WTC11 (cell line): ENCODE data around the gene NDUFB8. TPM values are rescaled to one million over a fixed set of nuclear protein-coding genes. Genes with fewer than 3 reads are reported as not detected.

Source experiments
- ATAC-seq: fragments of 200-7000 bp; cut with Tn5 transposase; 2 replicates; pipeline ENCODE4 v1.10.0; 2021; ENCODE audit warnings: mild to moderate bottlenecking, moderate library complexity
- CTCF ChIA-PET: fragments of 300-600 bp; sonication (Branson Sonifier 250); formaldehyde crosslinking; loops from one replicate; lab custom pipeline; 2021; ENCODE audit warnings: antibody characterized with exemption; lab: Charles Lee
- POLR2A ChIA-PET: fragments of 350-600 bp; sonication (Branson Sonifier 250); formaldehyde crosslinking; loops from one replicate; lab custom pipeline; 2021; ENCODE audit warnings: antibody characterized with exemption; lab: Charles Lee
- DNase-seq: peaks from one replicate; pipeline ENCODE4 v3.0.0; 2021; ENCODE audit warnings: low spot score
- H3K27ac Mint-ChIP-seq: 2 replicates; pipeline ENCODE4 v1.8.0; 2021; ENCODE audit warnings: mixed read lengths
- H3K27me3 Mint-ChIP-seq: 2 replicates; pipeline ENCODE4 v1.8.0; 2021; ENCODE audit warnings: low read depth, mild to moderate bottlenecking, moderate library complexity, mixed read lengths
- H3K36me3 Mint-ChIP-seq: 2 replicates; pipeline ENCODE4 v1.8.0; 2021; ENCODE audit warnings: mixed read lengths
- H3K4me1 Mint-ChIP-seq: 2 replicates; pipeline ENCODE4 v1.8.0; 2022; ENCODE audit warnings: mixed read lengths
- H3K4me3 Mint-ChIP-seq: 2 replicates; pipeline ENCODE4 v1.8.0; 2021; ENCODE audit warnings: mild to moderate bottlenecking, moderate library complexity, mixed read lengths
- H3K9me3 Mint-ChIP-seq: 2 replicates; pipeline ENCODE4 v1.8.0; 2021; ENCODE audit warnings: mixed read lengths
- CBFB ChIP-seq: sonication (generic); formaldehyde crosslinking; IDR thresholded peaks from 2 replicates; pipeline ENCODE4 v1.8.1; 2022; ENCODE audit warnings: mild to moderate bottlenecking, low read depth, missing genetic modification reagents
- CREM ChIP-seq: sonication (generic); formaldehyde crosslinking; IDR thresholded peaks from 2 replicates; pipeline ENCODE4 v1.8.1; 2022; ENCODE audit warnings: mild to moderate bottlenecking, missing genetic modification reagents, moderate library complexity
- ETV6 ChIP-seq: sonication (generic); formaldehyde crosslinking; IDR thresholded peaks from 2 replicates; pipeline ENCODE4 v1.8.1; 2022; ENCODE audit warnings: mild to moderate bottlenecking, missing genetic modification reagents
- FOXK1 ChIP-seq: sonication (generic); formaldehyde crosslinking; IDR thresholded peaks from 2 replicates; pipeline ENCODE4 v1.8.0; 2022; ENCODE audit warnings: mild to moderate bottlenecking, moderate library complexity, missing genetic modification reagents
- GABPB1 ChIP-seq: sonication (generic); formaldehyde crosslinking; IDR thresholded peaks from 2 replicates; pipeline ENCODE4 v1.8.1; 2023; ENCODE audit warnings: mild to moderate bottlenecking, missing genetic modification reagents
- NFATC4 ChIP-seq: fragments of 250-450 bp; sonication (Bioruptor Pico); IDR thresholded peaks from 2 replicates; pipeline ENCODE4 v1.9.0; 2021; ENCODE audit warnings: mild to moderate bottlenecking
- NFE2L1 ChIP-seq: sonication (generic); formaldehyde crosslinking; IDR thresholded peaks from 2 replicates; pipeline ENCODE4 v1.8.1; 2023; ENCODE audit warnings: missing genetic modification reagents
- NR1H2 ChIP-seq: sonication (generic); formaldehyde crosslinking; IDR thresholded peaks from 2 replicates; pipeline ENCODE4 v1.9.0; 2021; ENCODE audit warnings: mild to moderate bottlenecking, moderate library complexity, missing genetic modification reagents
- NR2C2 ChIP-seq: sonication (generic); formaldehyde crosslinking; IDR thresholded peaks from 2 replicates; pipeline ENCODE4 v1.8.0; 2022; ENCODE audit warnings: mild to moderate bottlenecking, missing genetic modification reagents
- RELA ChIP-seq: sonication (generic); formaldehyde crosslinking; IDR thresholded peaks from 2 replicates; pipeline ENCODE4 v1.8.1; 2022; ENCODE audit warnings: missing genetic modification reagents, mild to moderate bottlenecking, borderline replicate concordance
- SMAD4 ChIP-seq: sonication (generic); formaldehyde crosslinking; IDR thresholded peaks from 2 replicates; pipeline ENCODE4 v1.8.0; 2022; ENCODE audit warnings: mild to moderate bottlenecking, missing genetic modification reagents
- SP1 ChIP-seq: sonication (generic); formaldehyde crosslinking; conservative IDR thresholded peaks from 2 replicates; pipeline ENCODE4 v1.8.1; 2022; ENCODE audit warnings: missing genetic modification reagents
- TEAD1 ChIP-seq: sonication (generic); formaldehyde crosslinking; IDR thresholded peaks from 2 replicates; pipeline ENCODE4 v1.8.0; 2022; ENCODE audit warnings: mild to moderate bottlenecking, missing genetic modification reagents
- ZNF138 ChIP-seq: sonication (generic); formaldehyde crosslinking; conservative IDR thresholded peaks from 2 replicates; pipeline ENCODE4 v1.8.1; 2022; ENCODE audit warnings: mild to moderate bottlenecking, moderate library complexity, missing genetic modification reagents
- ZNF219 ChIP-seq: sonication (generic); formaldehyde crosslinking; IDR thresholded peaks from 2 replicates; pipeline ENCODE4 v1.8.0; 2023; ENCODE audit warnings: missing genetic modification reagents, mild to moderate bottlenecking, borderline replicate concordance
- ZNF263 ChIP-seq: sonication (generic); formaldehyde crosslinking; IDR thresholded peaks from 2 replicates; pipeline ENCODE4 v1.8.1; 2022; ENCODE audit warnings: low read depth, mild to moderate bottlenecking, moderate library complexity, missing genetic modification reagents
- ZNF671 ChIP-seq: fragments of 250-450 bp; sonication (Bioruptor Pico); IDR thresholded peaks from 2 replicates; pipeline ENCODE4 v1.8.0; 2021; ENCODE audit warnings: mild to moderate bottlenecking
- total RNA-seq: library from RNA; stranded (reverse); gene quantifications from 3 replicates; pipeline ENCODE4 v1.2.3, GENCODE V29; 2021
- TF ChIP-seq, protein P1 (sequence below): fragments of 250-450 bp; sonication (Bioruptor Pico); IDR thresholded peaks from 2 replicates; pipeline ENCODE4 v2.1.2; 2022; ENCODE audit warnings: mild to moderate bottlenecking, moderate library complexity
- TF ChIP-seq, protein P2 (sequence below): sonication (generic); formaldehyde crosslinking; IDR thresholded peaks from 2 replicates; pipeline ENCODE4 v1.8.1; 2023; ENCODE audit warnings: mild to moderate bottlenecking, missing genetic modification reagents, moderate library complexity
- TF ChIP-seq, protein P3 (sequence below): fragments of 200-600 bp; IDR thresholded peaks from 2 replicates; pipeline ENCODE4 v1.8.0; 2022; ENCODE audit warnings: antibody characterized with exemption
- TF ChIP-seq, protein P4 (sequence below): sonication (generic); formaldehyde crosslinking; IDR thresholded peaks from 2 replicates; pipeline ENCODE4 v1.8.1; 2023; ENCODE audit warnings: mild to moderate bottlenecking, missing genetic modification reagents
- TF ChIP-seq, protein P5 (sequence below): sonication (generic); formaldehyde crosslinking; IDR thresholded peaks from 2 replicates; pipeline ENCODE4 v1.8.1; 2022; ENCODE audit warnings: low read depth, mild to moderate bottlenecking, moderate library complexity, missing genetic modification reagents, borderline replicate concordance
- TF ChIP-seq, protein P6 (sequence below): sonication (generic); formaldehyde crosslinking; conservative IDR thresholded peaks from 2 replicates; pipeline ENCODE4 v1.8.1; 2022; ENCODE audit warnings: mild to moderate bottlenecking, missing genetic modification reagents

Gene NDUFB8
- total RNA-seq, 1 experiment from 2014 or later: 206 TPM

DNA sequence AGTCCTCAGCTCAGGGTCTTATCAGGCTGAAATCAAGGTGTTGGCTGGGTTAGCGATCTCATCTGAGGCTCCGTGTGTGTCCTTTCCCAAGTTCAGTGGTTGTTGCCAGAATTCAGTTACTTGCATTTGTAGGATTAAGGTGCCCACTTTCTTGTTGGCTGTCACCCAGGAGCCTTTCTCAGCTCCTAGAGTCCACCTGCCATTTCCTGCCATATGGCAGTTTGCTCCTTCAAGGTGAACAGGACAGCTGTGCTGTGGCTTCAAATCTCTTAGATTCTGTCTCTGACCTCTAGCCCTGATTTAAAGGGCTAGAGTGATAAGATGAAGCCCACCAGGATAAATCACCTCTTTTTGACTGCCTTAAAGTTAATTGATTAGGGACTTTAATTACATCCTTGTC lies 5.1 kb upstream of the NDUFB8 start:
- H3K36me3 Mint-ChIP-seq: peaks cover 22% of the 10 kb centered on the region
- ATAC-seq: no peak

DNA sequence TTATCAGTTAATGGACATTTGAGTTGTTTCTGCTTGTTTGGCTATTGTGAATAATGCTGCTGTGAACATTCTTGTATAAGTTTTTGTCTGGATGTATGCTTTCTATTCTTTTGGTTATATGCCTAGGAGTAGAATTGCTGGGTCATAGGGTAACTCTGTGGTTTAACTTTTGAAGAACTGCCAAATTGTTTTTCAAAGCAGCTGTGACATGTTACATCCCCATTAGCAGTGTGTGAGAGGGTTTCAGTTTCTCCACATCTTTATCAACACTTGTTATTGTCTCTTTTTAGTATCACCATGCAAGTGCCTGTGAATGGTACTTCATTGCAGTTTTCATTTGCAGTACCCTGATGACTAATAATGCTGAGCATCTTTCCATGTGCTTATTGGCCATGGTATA lies 2.1 kb upstream of the NDUFB8 start:
- DNase-seq: no peak
- H3K36me3 Mint-ChIP-seq: peaks cover 5% of the 10 kb centered on the region
- no peaks in the 10 kb centered on the region for H3K9me3 Mint-ChIP-seq
- H3K4me3 Mint-ChIP-seq: no peak overlapping the region
- no peak overlapping the region for H3K27ac Mint-ChIP-seq
- no peak for TF ChIP-seq NR1H2 (CRISPR knock-in tag)
- TF ChIP-seq ZNF219 (CRISPR knock-in tag): no peak
- TF ChIP-seq SP1 (CRISPR knock-in tag): no peak
- peaks cover 13% of the 10 kb centered on the region for H3K4me1 Mint-ChIP-seq
- ChIA-PET POLR2A (no interaction called here), CTCF (no interaction called here)
- ATAC-seq: no peak
- H3K27me3 Mint-ChIP-seq: no peaks in the 10 kb centered on the region

More for the DNA sequence above, 5.1 kb upstream of the NDUFB8 start:
- Mint-ChIP-seq H3K4me3 (no peak overlapping the region), H3K9me3 (no peaks in the 10 kb centered on the region), H3K27ac (no peak overlapping the region), H3K27me3 (no peaks in the 10 kb centered on the region), H3K4me1 (peaks cover 13% of the 10 kb centered on the region)
- no peak for DNase-seq
- ChIA-PET CTCF (interaction anchor here (1.0 to 4.3 kb wide), 9 partner anchors 16 to 343 kb away, joined by 3 to 71 read pairs (median 13); partner anchors contain the start of gene SCD), POLR2A (no interaction called here)
- TF ChIP-seq NFATC4 (CRISPR knock-in tag) (no peak), NR2C2 (CRISPR knock-in tag) (no peak), SMAD4 (no peak), CBFB (no peak), RELA (CRISPR knock-in tag) (no peak), NFE2L1 (no peak), FOXK1 (CRISPR knock-in tag) (no peak), ZNF263 (CRISPR knock-in tag) (no peak), TEAD1 (no peak), ZNF138 (CRISPR knock-in tag) (no peak), ETV6 (no peak), GABPB1 (no peak), ZNF671 (no peak), CREM (no peak)
- TF ChIP-seq, protein P1, sequence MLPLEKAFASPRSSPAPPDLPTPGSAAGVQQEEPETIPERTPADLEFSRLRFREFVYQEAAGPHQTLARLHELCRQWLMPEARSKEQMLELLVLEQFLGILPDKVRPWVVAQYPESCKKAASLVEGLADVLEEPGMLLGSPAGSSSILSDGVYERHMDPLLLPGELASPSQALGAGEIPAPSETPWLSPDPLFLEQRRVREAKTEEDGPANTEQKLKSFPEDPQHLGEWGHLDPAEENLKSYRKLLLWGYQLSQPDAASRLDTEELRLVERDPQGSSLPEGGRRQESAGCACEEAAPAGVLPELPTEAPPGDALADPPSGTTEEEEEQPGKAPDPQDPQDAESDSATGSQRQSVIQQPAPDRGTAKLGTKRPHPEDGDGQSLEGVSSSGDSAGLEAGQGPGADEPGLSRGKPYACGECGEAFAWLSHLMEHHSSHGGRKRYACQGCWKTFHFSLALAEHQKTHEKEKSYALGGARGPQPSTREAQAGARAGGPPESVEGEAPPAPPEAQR (CRISPR knock-in tag): no peak
- TF ChIP-seq, protein P2, sequence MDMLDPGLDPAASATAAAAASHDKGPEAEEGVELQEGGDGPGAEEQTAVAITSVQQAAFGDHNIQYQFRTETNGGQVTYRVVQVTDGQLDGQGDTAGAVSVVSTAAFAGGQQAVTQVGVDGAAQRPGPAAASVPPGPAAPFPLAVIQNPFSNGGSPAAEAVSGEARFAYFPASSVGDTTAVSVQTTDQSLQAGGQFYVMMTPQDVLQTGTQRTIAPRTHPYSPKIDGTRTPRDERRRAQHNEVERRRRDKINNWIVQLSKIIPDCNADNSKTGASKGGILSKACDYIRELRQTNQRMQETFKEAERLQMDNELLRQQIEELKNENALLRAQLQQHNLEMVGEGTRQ (CRISPR knock-in tag): no peak
- TF ChIP-seq, protein P3, sequence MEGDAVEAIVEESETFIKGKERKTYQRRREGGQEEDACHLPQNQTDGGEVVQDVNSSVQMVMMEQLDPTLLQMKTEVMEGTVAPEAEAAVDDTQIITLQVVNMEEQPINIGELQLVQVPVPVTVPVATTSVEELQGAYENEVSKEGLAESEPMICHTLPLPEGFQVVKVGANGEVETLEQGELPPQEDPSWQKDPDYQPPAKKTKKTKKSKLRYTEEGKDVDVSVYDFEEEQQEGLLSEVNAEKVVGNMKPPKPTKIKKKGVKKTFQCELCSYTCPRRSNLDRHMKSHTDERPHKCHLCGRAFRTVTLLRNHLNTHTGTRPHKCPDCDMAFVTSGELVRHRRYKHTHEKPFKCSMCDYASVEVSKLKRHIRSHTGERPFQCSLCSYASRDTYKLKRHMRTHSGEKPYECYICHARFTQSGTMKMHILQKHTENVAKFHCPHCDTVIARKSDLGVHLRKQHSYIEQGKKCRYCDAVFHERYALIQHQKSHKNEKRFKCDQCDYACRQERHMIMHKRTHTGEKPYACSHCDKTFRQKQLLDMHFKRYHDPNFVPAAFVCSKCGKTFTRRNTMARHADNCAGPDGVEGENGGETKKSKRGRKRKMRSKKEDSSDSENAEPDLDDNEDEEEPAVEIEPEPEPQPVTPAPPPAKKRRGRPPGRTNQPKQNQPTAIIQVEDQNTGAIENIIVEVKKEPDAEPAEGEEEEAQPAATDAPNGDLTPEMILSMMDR: no peak
- TF ChIP-seq, protein P4, sequence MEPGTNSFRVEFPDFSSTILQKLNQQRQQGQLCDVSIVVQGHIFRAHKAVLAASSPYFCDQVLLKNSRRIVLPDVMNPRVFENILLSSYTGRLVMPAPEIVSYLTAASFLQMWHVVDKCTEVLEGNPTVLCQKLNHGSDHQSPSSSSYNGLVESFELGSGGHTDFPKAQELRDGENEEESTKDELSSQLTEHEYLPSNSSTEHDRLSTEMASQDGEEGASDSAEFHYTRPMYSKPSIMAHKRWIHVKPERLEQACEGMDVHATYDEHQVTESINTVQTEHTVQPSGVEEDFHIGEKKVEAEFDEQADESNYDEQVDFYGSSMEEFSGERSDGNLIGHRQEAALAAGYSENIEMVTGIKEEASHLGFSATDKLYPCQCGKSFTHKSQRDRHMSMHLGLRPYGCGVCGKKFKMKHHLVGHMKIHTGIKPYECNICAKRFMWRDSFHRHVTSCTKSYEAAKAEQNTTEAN: no peak
- TF ChIP-seq, protein P5, sequence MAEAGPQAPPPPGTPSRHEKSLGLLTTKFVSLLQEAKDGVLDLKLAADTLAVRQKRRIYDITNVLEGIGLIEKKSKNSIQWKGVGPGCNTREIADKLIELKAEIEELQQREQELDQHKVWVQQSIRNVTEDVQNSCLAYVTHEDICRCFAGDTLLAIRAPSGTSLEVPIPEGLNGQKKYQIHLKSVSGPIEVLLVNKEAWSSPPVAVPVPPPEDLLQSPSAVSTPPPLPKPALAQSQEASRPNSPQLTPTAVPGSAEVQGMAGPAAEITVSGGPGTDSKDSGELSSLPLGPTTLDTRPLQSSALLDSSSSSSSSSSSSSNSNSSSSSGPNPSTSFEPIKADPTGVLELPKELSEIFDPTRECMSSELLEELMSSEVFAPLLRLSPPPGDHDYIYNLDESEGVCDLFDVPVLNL (CRISPR knock-in tag): no peak
- TF ChIP-seq, protein P6, sequence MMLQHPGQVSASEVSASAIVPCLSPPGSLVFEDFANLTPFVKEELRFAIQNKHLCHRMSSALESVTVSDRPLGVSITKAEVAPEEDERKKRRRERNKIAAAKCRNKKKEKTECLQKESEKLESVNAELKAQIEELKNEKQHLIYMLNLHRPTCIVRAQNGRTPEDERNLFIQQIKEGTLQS (CRISPR knock-in tag): no peak
- TF ChIP-seq, all 79 proteins: peak for 0
